ENCODE data around the gene ZMYND8.

Gene ZMYND8

DNA sequence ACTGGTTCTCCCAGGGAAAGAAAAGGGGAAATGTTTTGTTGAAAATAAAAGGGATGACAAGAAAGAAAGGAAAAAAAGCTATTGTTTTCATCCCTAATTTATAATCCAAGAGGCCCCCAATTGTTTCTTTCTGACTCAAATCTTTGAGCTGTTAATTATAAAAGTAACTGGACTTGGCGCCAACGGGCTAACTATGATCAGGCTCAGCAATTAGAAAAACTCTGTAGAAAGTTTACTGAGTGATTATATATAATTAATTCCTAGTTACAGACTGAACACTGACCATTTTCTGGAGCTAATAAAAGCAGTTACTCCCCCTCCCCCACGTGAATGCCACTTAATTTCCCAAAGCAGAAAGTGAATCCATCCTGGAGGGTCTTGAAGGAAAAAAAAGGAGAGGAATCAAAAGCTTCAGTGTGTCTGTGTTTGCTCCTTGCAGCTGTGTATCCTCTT, 3.2 kb downstream of the ZMYND8 start:
- FAIRE-seq = no peak

DNA sequence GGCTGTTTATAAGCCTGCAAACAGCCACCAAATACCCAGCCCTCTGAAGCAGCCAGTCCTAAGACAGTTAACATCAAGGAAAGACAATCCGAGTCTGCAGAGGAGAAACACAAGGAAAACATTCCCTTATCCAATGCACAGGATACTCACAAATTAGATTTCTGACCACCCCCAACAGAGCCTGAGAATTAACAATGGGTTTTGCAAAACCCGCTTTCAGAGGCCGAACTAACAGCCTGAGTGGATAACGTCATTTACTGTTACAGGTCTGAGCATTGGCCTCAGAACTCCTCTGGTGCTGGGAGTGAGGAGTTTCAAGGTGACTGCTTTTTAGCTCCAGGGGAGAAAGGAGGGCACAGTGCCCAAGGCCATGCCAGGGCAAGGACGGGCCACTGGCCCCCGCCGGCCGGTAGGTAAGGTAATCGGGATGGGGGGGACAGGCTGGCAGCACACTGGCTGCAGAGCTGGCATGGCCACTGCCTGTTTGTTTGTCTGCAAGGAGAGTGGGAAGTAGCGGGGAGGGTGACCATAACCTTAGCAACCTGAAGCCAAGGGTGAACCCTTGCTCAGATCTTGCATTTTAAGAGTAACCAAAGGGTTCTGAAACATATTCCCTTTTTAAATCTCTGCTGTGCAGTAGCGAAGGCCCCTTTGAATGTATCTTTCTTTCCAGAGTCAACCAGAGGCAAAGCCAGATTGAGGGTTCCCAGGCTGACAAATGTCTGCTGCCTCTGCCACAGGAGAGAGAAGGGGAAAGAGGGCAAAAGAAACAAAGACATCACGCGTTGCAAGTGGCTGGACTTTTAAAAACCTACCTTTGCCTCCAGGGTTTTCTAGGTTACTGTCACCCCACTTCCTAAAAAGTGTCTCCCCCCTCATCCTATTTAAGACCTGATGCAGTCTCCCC, 3.9 kb downstream of the ZMYND8 start:
- FAIRE-seq = peak; percentile 76

DNA sequence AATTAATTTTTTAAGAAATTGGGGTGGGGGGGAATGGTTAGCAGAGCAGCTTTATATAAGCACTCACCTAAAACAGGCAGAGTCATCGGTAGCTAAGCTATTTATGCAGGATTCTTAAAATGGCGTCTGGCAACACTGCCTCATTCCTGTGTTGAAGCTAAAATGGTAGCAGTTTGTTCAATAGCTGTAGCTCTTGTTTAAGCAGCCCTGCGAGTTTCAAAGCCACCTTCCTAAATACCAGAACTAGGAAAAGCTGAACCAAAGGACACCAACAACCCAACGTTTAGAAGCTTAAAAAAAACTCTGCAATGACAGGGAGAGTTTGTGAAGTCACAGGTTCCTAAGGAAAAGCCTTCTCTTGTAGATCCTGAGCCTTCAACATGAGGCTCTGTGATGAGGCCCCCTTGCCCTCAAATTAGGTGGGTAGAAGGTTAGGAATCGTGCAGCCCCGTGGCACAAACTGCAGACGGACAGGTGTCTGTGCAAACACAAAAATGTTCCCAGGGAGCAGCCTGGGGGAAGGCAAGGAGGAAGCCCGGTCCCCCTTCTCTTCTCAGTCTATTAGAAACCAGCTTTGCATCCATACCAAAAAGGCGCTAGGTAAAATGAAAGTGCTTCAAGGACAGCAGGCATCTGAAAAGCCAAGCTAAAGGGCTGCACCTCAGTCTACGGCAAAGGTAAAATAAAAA, 4.7 kb downstream of the ZMYND8 start:
- no peak for FAIRE-seq

DNA sequence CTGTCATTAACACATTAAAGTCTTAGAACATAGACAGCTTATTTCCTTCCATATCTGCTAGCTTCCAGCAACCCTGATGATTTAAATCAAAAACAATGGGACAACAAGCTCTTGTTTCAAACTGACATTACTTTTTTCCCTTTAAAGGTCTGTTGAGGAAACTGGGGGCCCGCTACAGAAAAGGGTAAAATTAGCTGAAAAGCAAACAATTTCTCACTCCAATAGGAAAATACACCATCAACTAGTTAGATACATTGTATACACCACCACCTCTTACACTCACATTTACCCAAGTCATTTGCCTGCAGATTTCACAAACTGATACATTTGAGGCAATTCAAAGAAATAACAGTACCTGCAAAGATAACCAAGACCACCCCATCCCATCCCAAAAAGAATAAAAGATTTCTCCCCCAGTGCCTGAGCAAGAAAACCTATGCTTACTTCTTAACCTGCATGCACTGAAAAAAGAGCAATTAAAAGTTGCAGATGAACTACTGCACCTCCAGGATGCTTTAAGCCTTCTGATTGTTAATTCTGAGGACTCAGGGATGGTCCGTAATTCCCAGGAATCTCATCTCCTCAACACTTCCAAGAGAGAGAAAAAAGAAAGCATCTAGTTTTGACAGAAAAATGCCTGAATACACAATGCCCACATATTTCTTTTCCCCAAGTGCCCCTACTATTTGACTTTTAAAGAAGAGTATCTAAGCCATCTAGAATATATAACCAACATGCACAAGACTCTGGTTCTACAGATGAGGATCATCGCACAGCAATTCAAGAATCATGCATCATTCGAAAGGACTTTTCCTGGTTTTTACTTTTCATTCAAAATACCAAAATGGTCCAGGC, 5.6 kb downstream of the ZMYND8 start:
- FAIRE-seq = no peak

DNA sequence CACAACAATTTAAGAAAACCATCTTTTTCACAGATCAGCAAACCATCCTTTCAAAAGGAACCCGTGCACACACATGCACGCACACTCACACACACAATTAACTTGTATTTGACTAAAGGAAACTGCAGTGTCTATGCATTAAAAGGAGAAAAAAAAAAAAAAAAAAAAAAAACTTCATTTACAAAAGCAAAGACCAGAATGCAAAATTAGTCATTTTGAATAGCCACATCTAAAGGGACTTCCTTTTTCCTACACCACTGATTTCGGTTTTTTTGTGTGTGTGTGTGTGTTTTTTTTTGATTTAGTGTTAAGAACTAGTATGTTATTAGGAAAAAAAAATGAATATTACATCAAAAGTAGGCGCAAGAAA, 6.3 kb downstream of the ZMYND8 start:
- FAIRE-seq = no peak

DNA sequence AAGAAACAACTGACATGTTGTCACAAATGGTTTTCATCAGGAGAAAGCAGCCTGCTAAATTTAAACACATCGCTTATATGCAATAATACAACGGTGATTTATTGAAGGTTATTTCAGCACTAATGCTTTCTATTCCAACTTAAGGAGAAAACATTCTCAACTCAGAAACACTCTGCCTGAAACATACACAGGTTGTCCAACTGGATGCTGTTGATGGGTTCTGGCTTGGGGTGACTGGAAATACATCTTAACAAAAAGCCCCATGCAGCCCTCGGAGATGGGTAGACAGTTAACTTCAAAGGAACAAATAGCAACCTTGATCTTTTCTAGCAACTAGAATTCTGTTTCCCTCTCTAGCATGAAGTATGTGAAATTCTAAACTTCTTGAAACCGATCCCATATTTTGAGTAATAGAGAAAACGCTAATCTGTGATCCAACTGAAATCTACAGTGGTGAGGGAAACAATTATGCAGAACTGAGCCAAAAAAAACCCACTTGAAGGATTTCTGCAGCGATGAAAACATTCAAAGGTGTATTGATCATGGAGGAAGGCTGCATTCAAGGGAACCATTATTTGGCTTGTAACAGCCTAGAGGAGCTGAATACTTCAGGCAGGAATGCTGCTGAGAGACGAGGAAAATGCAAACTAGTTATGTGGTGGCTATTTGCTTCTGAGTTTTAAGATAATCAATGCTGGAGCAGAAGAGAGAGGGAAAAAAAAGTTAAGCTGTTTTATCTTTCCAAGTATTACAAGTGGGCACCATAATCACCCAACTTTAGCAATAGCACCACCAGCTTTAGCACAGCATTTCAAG, 6.9 kb downstream of the ZMYND8 start:
- no peak for FAIRE-seq

DNA sequence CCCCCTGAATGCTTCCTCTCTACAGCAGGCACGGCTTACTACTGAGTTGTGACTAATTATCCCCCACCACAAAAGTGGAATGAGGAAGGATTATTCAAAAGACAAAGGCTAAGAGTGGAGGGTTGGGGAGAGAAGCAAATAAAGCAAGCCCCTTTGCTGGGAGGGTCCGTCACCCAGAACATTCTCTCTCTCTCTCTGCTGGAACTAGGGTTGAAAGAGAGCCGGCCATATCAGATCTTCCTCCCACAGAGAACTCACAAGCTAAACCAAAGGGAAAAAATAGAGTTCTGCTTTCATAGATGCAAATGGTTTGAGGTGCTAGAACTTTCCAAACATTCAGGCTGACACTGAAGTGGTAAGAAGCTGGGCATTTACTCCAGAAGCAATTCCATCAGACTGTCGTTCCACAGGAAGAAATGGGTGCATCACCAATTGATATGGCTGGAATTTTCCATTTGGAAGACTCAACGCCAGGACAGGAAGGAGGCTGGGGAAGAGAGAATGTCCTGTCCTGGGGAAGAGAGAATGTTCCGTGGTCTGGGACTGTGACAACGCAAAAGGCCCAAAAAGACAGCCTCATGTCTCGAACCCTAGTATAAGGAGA, 7.9 kb downstream of the ZMYND8 start:
- no peak for FAIRE-seq

DNA sequence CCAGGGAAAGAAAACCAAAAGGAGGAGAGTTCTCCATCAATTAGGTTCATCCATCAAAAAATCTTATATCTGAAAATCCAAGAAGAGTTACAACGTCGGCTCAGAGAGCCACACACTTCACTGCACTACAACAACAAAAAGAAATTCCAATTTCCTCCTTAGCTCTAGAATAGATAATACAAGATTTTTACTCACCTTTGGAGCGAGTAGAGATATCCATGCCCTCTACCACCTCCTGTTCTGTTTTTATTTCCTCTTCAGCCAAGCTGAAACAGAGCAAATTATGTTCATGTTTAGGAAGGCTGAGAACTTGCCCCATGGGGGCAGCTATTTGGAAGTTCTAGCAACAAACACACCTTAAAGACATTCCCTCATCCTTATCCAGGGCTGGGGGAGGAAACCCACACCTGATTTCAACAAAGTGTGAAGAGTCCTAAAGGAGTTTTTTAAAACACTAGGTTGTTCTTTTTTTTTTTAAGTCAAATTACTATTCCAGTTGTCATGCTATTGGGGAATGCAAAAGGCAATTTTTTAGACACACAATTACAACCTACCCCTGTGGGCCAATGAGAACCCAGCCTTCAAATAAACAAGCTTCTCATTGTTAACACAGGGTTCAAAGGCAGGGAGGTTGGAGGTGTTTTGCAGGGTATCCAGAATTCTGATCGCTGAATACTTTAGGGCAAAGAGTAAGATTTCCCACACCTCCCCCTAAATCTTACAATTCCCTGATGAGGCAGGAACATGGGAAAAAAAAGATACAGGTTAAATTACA, 8.7 kb downstream of the ZMYND8 start:
- no peak for FAIRE-seq

DNA sequence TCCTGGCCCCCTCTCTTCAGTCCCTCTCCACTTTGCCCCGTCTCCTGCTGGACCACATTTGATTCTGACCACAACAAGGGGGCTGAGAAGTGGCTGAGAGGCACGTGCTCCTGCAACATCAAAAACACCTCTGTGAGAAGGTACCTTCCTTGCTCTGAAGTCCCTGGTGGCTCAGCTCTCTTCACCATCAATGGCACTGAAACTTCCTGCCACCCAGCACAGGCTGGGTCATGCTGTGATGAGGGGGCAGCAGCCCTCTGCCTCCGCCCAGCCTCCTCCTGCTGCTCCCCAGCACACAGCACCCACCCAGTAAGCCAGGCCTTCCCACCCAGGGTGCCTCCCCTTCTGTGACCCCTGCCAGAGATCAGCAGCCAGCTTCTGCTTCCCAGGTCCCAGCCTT, 10.3 kb downstream of the ZMYND8 start:
- FAIRE-seq = no peak

DNA sequence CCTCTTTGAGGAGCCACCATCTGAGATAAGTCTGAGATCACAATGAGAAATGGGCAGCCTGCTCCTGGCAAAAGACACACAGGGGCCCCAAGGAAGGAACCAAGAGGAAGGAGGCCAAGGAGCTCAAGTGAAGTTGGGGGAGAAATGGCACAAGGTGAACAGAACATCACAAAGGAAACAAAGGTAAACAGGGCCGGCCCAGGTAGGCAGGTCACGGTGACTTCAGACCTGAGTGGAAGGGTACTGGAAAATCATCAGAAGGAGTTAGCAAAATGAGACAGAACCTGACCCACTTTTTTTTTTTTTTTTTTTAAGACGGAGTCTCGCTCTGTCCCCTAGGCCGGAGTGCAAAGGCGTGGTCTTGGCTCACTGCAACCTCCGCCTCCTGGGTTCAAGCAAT, 11.3 kb downstream of the ZMYND8 start:
- no peak for FAIRE-seq

DNA sequence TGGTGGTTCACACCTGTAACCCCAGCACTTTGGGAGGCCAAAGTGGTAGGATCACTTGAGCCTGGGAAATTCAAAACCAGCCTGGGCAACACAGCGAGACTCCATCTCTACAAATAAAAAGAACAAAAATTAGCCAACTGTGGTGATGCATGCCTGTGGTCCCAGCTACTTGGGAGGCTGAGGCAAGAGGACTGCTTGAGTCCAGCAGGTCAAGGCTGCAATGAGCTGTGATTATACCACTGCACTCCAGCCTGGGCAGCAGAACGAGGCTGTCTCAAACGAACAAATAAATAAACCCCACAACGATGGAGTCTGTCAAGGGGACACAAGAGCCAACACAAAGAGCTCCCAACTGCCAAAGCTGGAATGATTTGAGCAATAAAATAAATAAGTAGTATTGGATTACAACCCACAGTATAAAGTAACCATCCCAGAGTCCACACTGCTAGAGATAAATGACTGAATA, 13.5 kb downstream of the ZMYND8 start:
- no peak for FAIRE-seq

DNA sequence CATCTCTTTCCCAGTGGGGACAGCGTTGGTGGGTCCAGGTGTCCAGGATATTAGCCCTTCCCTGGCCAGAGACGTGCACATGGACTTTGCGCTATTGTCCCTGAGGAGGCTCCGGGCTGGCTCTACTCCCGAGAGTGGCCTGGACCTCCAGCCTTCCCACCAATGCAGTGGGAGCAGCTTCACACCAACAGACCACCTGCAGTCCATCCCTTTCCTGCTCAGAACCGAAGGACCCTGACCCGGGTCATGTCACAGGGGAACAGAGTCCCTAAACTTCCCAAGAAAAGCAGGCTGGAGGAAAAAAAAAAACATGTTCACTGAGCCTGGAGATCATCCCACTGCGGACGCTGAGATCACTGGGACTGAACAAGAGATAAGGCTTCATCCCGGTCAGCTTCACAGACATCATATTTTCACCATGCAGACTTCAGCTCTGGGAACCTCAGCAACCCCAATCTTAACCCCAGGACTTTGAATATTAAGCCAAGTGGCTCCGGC, 18.3 kb downstream of the ZMYND8 start:
- no peak for FAIRE-seq

DNA sequence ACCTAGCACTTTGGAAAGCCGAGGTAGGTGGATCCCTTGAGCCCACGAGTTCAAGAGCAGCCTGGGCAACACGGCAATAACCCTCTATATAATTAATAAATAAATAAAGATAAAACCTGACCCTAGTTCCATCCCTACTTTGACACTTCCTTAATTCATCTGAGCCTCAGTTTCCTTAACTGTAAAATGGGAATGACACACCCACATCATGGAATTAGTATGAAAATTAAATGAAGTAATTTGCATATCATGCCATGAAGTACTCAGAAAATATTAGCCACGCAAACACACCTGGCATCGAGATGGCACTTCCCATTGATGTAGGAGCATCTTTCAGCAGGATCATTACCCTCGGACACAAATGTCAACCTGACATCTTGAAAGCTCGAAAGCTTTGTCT, 19.1 kb downstream of the ZMYND8 start:
- FAIRE-seq = no peak

DNA sequence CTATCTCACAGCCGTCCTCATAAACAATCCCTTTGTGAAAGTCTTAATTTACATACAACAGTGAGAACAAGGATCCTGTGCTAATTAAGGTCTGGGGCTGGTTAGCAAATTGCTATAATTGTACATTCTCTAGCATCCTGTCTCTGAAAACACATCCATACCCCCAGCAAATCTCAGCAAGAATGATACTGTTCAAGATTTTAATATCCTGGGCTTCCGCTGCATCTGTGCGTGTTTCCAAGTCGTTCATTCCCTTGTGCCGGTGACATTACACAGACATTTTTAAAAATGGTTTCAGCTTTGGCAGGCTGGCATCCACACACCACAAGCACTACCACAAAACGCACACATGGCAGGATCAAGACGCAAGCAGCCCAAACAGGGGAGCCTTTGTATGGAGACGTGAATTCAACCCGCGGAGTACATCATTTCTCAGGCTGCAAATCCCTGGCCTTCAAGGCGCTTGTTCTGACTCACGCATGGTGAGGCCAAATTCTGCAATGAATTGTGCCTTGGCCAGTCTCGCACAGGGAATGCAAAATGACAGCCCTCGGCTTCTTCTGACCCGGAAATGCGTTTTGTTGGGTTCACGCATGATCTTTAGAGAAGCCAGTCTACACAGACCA, 20.3 kb downstream of the ZMYND8 start:
- FAIRE-seq = no peak

DNA sequence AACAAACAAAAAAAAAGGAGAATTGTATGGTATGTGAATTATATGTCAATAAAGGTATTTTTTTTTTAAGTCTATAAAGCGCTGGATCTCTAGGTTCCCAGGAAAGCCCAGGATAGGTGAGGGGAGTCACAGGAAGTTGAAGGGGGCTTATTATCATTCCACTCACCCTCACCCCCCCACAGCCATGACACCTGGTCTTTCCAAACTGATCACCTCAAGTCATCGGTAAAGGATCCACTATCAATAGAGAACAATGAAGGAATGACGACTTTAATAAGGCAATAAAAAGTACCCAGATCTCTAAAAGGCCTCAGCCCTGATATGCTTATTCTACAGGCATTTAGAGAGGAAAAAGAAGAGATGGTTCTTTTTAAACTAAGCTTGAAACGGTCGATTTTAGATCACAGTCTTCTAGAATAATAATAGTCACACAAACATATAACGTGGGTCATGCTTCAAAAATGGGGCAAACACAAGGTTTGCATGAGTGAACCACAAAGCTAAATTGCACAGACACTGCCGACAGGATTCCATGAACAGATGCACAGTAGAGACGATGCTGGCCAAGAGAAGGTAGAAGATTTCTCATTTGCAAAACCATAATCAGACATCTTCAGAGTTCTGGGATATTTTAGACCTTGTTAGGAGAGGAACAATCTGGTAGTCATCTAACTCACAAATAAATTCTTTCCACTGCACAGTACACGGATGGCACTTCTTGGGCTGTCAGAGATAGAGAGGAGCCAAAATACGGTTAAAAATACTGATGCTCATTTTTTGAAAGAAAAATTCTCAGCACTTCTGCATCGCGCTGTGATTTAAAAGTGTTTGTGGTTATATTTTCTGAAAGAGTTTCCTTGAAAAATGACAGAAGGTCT, 21.0 kb downstream of the ZMYND8 start:
- FAIRE-seq = no peak

DNA sequence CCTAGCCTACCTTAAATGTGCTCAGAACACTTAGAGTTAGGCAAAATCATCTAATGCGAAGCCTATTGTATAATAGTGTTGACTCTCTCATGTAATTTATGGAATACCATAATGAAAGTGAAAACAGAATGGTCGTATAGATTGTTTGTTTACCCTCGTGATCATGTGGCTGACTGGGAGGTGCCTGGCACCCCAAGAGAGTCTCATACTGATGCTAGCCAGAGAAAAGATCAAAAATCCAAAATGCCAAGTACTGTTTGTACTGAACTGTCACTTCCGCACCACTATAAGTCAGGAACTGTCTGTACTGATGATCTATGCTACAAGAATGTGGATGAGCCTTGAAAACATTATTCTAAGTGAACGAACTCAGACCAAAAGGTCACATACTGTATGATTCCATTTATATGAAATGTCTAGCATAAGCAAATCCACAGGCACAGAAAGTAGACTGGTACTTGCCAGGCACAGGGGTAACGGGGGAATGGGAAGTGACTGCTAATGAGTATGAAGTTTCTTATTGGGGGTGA, 22.4 kb downstream of the ZMYND8 start:
- no peak for FAIRE-seq

DNA sequence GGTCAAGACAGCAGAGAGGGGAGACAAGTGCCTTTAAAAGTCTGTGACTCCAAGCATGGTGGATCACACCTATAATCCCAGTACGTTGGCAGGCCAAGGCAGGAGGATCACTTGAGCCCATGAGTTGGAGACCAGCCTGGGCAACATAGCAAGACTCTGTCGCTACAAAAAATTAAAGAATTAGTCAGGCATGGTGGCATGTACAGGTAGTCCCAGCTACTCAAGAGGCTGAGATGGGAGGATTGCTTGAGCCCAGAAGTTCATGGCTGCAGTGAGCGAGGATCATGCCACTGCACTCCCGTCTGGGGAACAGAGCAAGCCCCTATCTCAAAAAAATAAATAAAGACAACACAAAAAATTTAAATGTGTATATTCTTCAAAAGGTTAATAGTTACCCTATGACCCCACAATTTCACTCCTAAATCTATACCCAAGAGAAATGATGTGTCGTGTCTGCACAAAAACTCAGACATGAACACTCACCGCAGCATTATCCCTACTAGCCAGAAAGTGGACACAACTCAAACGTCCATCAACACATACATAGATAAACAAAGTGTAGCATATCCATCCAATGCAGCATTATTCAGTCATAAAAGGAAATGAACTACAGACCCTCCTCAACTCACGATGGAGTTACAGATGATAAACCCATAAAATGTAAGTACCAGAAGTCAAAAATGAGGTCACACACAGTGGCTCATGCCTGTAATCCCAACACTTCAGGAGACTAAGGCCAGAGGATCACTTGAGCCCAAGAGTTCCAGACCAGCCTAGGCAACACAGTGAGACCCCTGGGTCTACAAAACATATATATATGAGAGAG, 23.9 kb downstream of the ZMYND8 start:
- FAIRE-seq = no peak

Data from G401.6 (cell line).